ENCODE data around the gene TBC1D14.

GRCh38 chr4:6955261-6955911 lies 45.8 kb downstream of the TBC1D14 start:
- TF ChIP-seq CTCF (conservative IDR thresholded peaks at IDR 0.05; ENCODE audit: low read length) (no peak), EZH2phosphoT487 (IDR thresholded peaks at IDR 0.05; ENCODE audit: borderline replicate concordance) (no peak)

Measured in Loucy (cell line).